SK-N-SH (cell line): ENCODE data around the gene ZC3H7A. TPM values are rescaled to one million over a fixed set of nuclear protein-coding genes. Genes with fewer than 3 reads are reported as not detected.

ENCODE experiments used
- CTCF ChIA-PET: fragments of 300-600, 350-600 bp; formaldehyde crosslinking; extraction: SDS; loops from one replicate; lab custom pipeline; 2021; lab: Yijun Ruan, JAX
- POLR2A ChIA-PET: fragments of 350-600 bp; sonication (Branson Sonifier 250); formaldehyde crosslinking; extraction: SDS; loops from one replicate; lab custom pipeline; 2020; ENCODE audit warnings: antibody characterized with exemption, inconsistent platforms; lab: Yijun Ruan, JAX
- DNase-seq: peaks from one replicate; pipeline ENCODE4 v3.0.0; 2012
- H2AFZ ChIP-seq: fragments of 200-600 bp; sonication (generic); 2 replicates; pipeline ENCODE4 v1.8.1; 2016; ENCODE audit warnings: antibody characterized with exemption, mild to moderate bottlenecking, low read depth
- H3F3A ChIP-seq: fragments of 200-600 bp; sonication (generic); replicated peaks from 2 replicates; pipeline ENCODE3; 2016; ENCODE audit warnings: antibody characterized with exemption, mild to moderate bottlenecking; ENCODE audit not compliant: insufficient read depth
- H3K27ac ChIP-seq, 2 experiments: fragments of 200-500 bp in 1 of 2; fragments of 200-600 bp in 1 of 2; sonication (Bioruptor generic) in 1 of 2; sonication (generic), shearing (Covaris generic) in 1 of 2; 2 replicates each; pipeline versions ENCODE4 v1.5.1 to v1.6.1; 2014 to 2016; ENCODE audit warnings: low read depth in 2 of 2, inconsistent platforms in 1 of 2, low read length in 1 of 2, mild to moderate bottlenecking in 1 of 2, mixed read lengths in 1 of 2
- H3K27me3 ChIP-seq: fragments of 200-600 bp; sonication (generic), shearing (Covaris generic); 2 replicates; pipeline ENCODE4 v1.6.1; 2016; ENCODE audit warnings: mixed run types; ENCODE audit not compliant: insufficient read depth
- H3K36me3 ChIP-seq, 2 experiments: fragments of 200-500 bp in 1 of 2; fragments of 200-600 bp in 1 of 2; sonication (Bioruptor generic) in 1 of 2; sonication (generic) in 1 of 2; replicated peaks in 1 of 2; 2 replicates each; pipeline versions ENCODE3 to v1.5.1; 2014 to 2016; ENCODE audit warnings: low read length in 1 of 2, mild to moderate bottlenecking in 1 of 2; ENCODE audit not compliant: insufficient read depth in 2 of 2, control insufficient read depth in 1 of 2
- H3K4me1 ChIP-seq, 2 experiments: fragments of 200-500 bp in 1 of 2; fragments of 200-600 bp in 1 of 2; sonication (Bioruptor generic) in 1 of 2; sonication (generic), shearing (Covaris generic) in 1 of 2; 2 replicates each; pipeline versions ENCODE4 v1.5.1 to v1.6.1; 2014 to 2016; ENCODE audit warnings: low read depth in 1 of 2, low read length in 1 of 2, mixed run types in 1 of 2; ENCODE audit not compliant: insufficient read depth in 2 of 2, control insufficient read depth in 1 of 2
- H3K4me2 ChIP-seq: fragments of 200-600 bp; sonication (generic), shearing (Covaris generic); 2 replicates; pipeline ENCODE4 v1.6.1; 2017; ENCODE audit warnings: mixed run types
- H3K4me3 ChIP-seq, 2 experiments: fragments of 200-500 bp in 1 of 2; fragments of 200-600 bp in 1 of 2; sonication (Bioruptor generic) in 1 of 2; sonication (generic), shearing (Covaris generic) in 1 of 2; 2 replicates each; pipeline versions ENCODE4 v1.5.1 to v1.8.1; 2014 to 2016; ENCODE audit warnings: low read depth in 2 of 2, inconsistent platforms in 1 of 2, low read length in 1 of 2, mild to moderate bottlenecking in 1 of 2, mixed read lengths in 1 of 2, moderate library complexity in 1 of 2
- H3K79me2 ChIP-seq: fragments of 200-600 bp; sonication (generic); 2 replicates; pipeline ENCODE4 v1.8.1; 2017; ENCODE audit warnings: mild to moderate bottlenecking; ENCODE audit not compliant: insufficient read depth
- H3K9ac ChIP-seq: fragments of 200-600 bp; sonication (generic); 2 replicates; pipeline ENCODE4 v1.6.1; 2017; ENCODE audit warnings: mixed run types
- H3K9me2 ChIP-seq: fragments of 200-600 bp; sonication (generic); 2 replicates; pipeline ENCODE4 v1.6.1; 2017; ENCODE audit warnings: mixed run types
- H3K9me3 ChIP-seq: fragments of 200-600 bp; sonication (generic); 2 replicates; pipeline ENCODE4 v1.6.1; 2017; ENCODE audit warnings: mixed run types, mild to moderate bottlenecking, moderate library complexity
- H4K20me1 ChIP-seq: fragments of 200-600 bp; sonication (generic); 2 replicates; pipeline ENCODE4 v1.6.1; 2017; ENCODE audit warnings: mild to moderate bottlenecking, mixed run types; ENCODE audit not compliant: insufficient read depth
- CHD2 ChIP-seq: fragments of 150-350 bp; IDR thresholded peaks from 2 replicates; pipeline ENCODE4 v1.6.1; 2018; ENCODE audit warnings: low read length; ENCODE audit not compliant: partially characterized antibody
- CTCF ChIP-seq: fragments of 200-600 bp; sonication (generic); IDR thresholded peaks from 2 replicates; pipeline ENCODE4 v1.6.1; 2017; ENCODE audit warnings: antibody characterized with exemption, mild to moderate bottlenecking, moderate library complexity
- EP300 ChIP-seq, 2 experiments: IDR thresholded peaks; 2 replicates each; pipeline versions ENCODE4 v1.4.0 to v1.6.1; 2012; ENCODE audit warnings: borderline replicate concordance in 1 of 2, low read depth in 1 of 2, low read length in 1 of 2
- EZH2phosphoT487 ChIP-seq: fragments of 200-600 bp; sonication (generic); IDR thresholded peaks from 2 replicates; pipeline ENCODE4 v1.6.1; 2017; ENCODE audit warnings: low read depth, mixed run types, mild to moderate bottlenecking, antibody characterized with exemption, moderate library complexity, borderline replicate concordance
- NFIC ChIP-seq: IDR thresholded peaks from 2 replicates; pipeline ENCODE4 v1.4.0; 2012; ENCODE audit warnings: borderline replicate concordance
- RAD21 ChIP-seq: IDR thresholded peaks from 2 replicates; pipeline ENCODE4 v1.6.1; 2012; ENCODE audit warnings: mild to moderate bottlenecking, low read length
- SIN3A ChIP-seq: IDR thresholded peaks from 2 replicates; pipeline ENCODE4 v1.6.1; 2012; ENCODE audit warnings: low read depth, mild to moderate bottlenecking, low read length, moderate library complexity, borderline replicate concordance
- USF1 ChIP-seq: IDR thresholded peaks from 2 replicates; pipeline ENCODE4 v1.4.0; 2012; ENCODE audit warnings: low read depth, borderline replicate concordance
- WGBS: methylation state at CpG from one replicate; pipeline ENCODE4 v1.1.6; 2017; ENCODE audit warnings: low lambda C conversion rate; 5-methylcytosine and 5-hydroxymethylcytosine counted together
- polyA plus RNA-seq, 3 experiments: library from polyadenylated mRNA; depleted of rRNA; stranded (reverse); fragments of >200 nt; gene quantifications; 2 replicates each; pipeline ENCODE4 v1.2.3, GENCODE V29; 2012

Gene ZC3H7A
- polyA plus RNA-seq, 1 of the 3 experiments (the other 2 are of a cell fraction), result 31.9 TPM

GRCh38 chr16:11792410-11793241 lies 4.4 kb downstream of the ZC3H7A start:
- Histone ChIP-seq H3K9me3 (no peaks in the 10 kb centered on the region), H3K4me2 (no peak overlapping the region), H3K9ac (no peak overlapping the region), H3F3A (peaks cover 12% of the 10 kb centered on the region), H3K36me3 (peaks cover 5 to 41% of the 10 kb centered on the region in 2 experiments), H2AFZ (no peak overlapping the region), H4K20me1 (peaks cover 59% of the 10 kb centered on the region), H3K4me3 (no peak overlapping the region), H3K4me1 (peaks cover 23 to 29% of the 10 kb centered on the region in 2 experiments), H3K79me2 (peaks cover 92% of the 10 kb centered on the region), H3K27ac (peak overlapping the region in 1 of 2 experiments; percentile 29; a peak in 1 of 4 replicates), H3K27me3 (no peaks in the 10 kb centered on the region), H3K9me2 (no peaks in the 10 kb centered on the region)
- TF ChIP-seq NFIC (no peak), CHD2 (no peak), RAD21 (no peak)
- 85% methylated on average over 7 of the region's 7 CpGs for WGBS
- ChIA-PET POLR2A (interaction anchor here (1.5 kb wide), 1 partner anchor 11 kb away, joined by 8 read pairs; no protein-coding TSS in a partner anchor), CTCF (interaction anchor here (1.7 kb wide), 1 partner anchor 9 kb away, joined by 5 read pairs; no protein-coding TSS in a partner anchor)
- DNase-seq, result no peak

- H3K9ac ChIP-seq, result no peak overlapping the region
- H3K27ac ChIP-seq, result no peak overlapping the region
- no peak for DNase-seq
- peaks cover 5 to 41% of the 10 kb centered on the region in 2 experiments for H3K36me3 ChIP-seq
- peaks cover 100% of the 10 kb centered on the region for H3K79me2 ChIP-seq
- no peak overlapping the region for H3K4me3 ChIP-seq
- TF ChIP-seq RAD21 (no peak), CTCF (no peak), EP300 (IDR thresholded peaks at IDR 0.05; ENCODE audit: borderline replicate concordance in 1 of 2, low read depth in 1 of 2, low read length in 1 of 2) (no peak), USF1 (no peak), CHD2 (no peak), SIN3A (no peak), EZH2phosphoT487 (no peak)
- H4K20me1 ChIP-seq, result peaks cover 70% of the 10 kb centered on the region
- 92% methylated on average over 7 of the region's 8 CpGs for WGBS
- H3K9me3 ChIP-seq, result no peaks in the 10 kb centered on the region
- peaks cover 9% of the 10 kb centered on the region for H3F3A ChIP-seq
- no peak overlapping the region for H2AFZ ChIP-seq
- POLR2A ChIA-PET, result no interaction called here
- no peaks in the 10 kb centered on the region for H3K9me2 ChIP-seq
- no peaks in the 10 kb centered on the region for H3K27me3 ChIP-seq
- H3K4me1 ChIP-seq, result peaks cover 23 to 28% of the 10 kb centered on the region in 2 experiments
- 0 out of 2 replicates have a peak overlapping the region, but pooled peaks have one; percentile 17 for H3K4me2 ChIP-seq
- CTCF ChIA-PET, result interaction anchor here (0.7 kb wide), 1 partner anchor 12 kb away, joined by 3 read pairs; no protein-coding TSS in a partner anchor
Observed at GRCh38 chr16:11791144-11791828, 5.8 kb downstream of the ZC3H7A start.
